ENCODE results near the gene OSBPL1A.

- TF ChIP-seq, protein P1, sequence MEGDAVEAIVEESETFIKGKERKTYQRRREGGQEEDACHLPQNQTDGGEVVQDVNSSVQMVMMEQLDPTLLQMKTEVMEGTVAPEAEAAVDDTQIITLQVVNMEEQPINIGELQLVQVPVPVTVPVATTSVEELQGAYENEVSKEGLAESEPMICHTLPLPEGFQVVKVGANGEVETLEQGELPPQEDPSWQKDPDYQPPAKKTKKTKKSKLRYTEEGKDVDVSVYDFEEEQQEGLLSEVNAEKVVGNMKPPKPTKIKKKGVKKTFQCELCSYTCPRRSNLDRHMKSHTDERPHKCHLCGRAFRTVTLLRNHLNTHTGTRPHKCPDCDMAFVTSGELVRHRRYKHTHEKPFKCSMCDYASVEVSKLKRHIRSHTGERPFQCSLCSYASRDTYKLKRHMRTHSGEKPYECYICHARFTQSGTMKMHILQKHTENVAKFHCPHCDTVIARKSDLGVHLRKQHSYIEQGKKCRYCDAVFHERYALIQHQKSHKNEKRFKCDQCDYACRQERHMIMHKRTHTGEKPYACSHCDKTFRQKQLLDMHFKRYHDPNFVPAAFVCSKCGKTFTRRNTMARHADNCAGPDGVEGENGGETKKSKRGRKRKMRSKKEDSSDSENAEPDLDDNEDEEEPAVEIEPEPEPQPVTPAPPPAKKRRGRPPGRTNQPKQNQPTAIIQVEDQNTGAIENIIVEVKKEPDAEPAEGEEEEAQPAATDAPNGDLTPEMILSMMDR (IDR thresholded peaks at IDR 0.05 in 2 of 3, conservative IDR thresholded peaks at IDR 0.05 in 1 of 3; ENCODE audit: control insufficient read depth in 2 of 3, extremely low read depth in 1 of 3, insufficient read depth in 1 of 3, low read depth in 3 of 3, low read length in 3 of 3) = no peak
- TF ChIP-seq STAT3 (IDR thresholded peaks at IDR 0.05; ENCODE audit: low read depth, low read length) = no peak
- TF ChIP-seq NFIC (IDR thresholded peaks at IDR 0.05; ENCODE audit: low read depth, low read length) = no peak
- TF ChIP-seq POLR2AphosphoS5 (IDR thresholded peaks at IDR 0.05; ENCODE audit: low read length) = no peak
- no peak for TF ChIP-seq CEBPB (IDR thresholded peaks at IDR 0.05; ENCODE audit: borderline replicate concordance in 1 of 2, low read depth in 2 of 2, low read length in 2 of 2)
- TF ChIP-seq RFX5 (IDR thresholded peaks at IDR 0.05; ENCODE audit: low read depth, low read length) = no peak
- TF ChIP-seq, protein P2, sequence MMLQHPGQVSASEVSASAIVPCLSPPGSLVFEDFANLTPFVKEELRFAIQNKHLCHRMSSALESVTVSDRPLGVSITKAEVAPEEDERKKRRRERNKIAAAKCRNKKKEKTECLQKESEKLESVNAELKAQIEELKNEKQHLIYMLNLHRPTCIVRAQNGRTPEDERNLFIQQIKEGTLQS (IDR thresholded peaks at IDR 0.05; ENCODE audit: borderline replicate concordance, extremely low read depth, low read depth, low read length) = no peak
Observed at GRCh38 chr18:24190590-24190989, 207.0 kb downstream of the OSBPL1A start.
